Tibial nerve (tissue), 4 donors: Measurements from ENCODE around the gene ITGA11. TPM values are rescaled to one million over a fixed set of nuclear protein-coding genes. Genes with fewer than 3 reads are reported as not detected.
A peak's percentile ranks its signal among the peaks of the same experiment; 100 is the strongest.

Experiments
- DNase-seq, 2 donors: peaks; one replicate each; pipeline ENCODE4 v3.0.0-alpha.2; 2019; ENCODE audit warnings: low spot score in 2 of 2
- H3K27ac ChIP-seq, 4 donors: fragments of 200-600 bp; sonication (generic) in 3 of 4; one replicate each; pipeline ENCODE4 v1.5.1; 2017 to 2019; ENCODE audit warnings: mild to moderate bottlenecking in 1 of 4
- H3K27me3 ChIP-seq, 2 donors: fragments of 200-600 bp; sonication (generic) in 1 of 2; one replicate each; pipeline versions ENCODE4 v1.5.1 to v1.6.0; 2017 to 2019
- H3K36me3 ChIP-seq, 3 donors: fragments of 200-600 bp; sonication (generic); one replicate each; pipeline ENCODE4 v1.5.1; 2018 to 2019
- H3K4me1 ChIP-seq, 4 donors: fragments of 200-600 bp; sonication (generic) in 3 of 4; one replicate each; pipeline ENCODE4 v1.5.1; 2017 to 2019
- H3K4me3 ChIP-seq, 4 donors: fragments of 200-600 bp; sonication (generic) in 3 of 4; one replicate each; pipeline ENCODE4 v1.5.1; 2017 to 2019; ENCODE audit warnings: mild to moderate bottlenecking in 1 of 4, moderate library complexity in 1 of 4
- H3K9me3 ChIP-seq, 4 donors: fragments of 200-600 bp; sonication (generic) in 3 of 4; one replicate each; pipeline ENCODE4 v1.5.1; 2017 to 2019
- EP300 ChIP-seq, 2 donors: sonication (generic); formaldehyde crosslinking; IDR thresholded peaks; one replicate each; pipeline ENCODE4 v1.6.1; 2017; ENCODE audit warnings: antibody characterized with exemption in 2 of 2, mild to moderate bottlenecking in 1 of 2
- POLR2A ChIP-seq, 2 donors: fragments of 450-650 bp; IDR thresholded peaks; one replicate each; pipeline ENCODE4 v1.6.1; 2017; ENCODE audit warnings: antibody characterized with exemption in 2 of 2, mild to moderate bottlenecking in 2 of 2, moderate library complexity in 2 of 2
- WGBS, 2 donors: methylation state at CpG; one replicate each; pipeline ENCODE4 v1.1.5; 2018; 5-methylcytosine and 5-hydroxymethylcytosine counted together
- total RNA-seq, 4 donors: library from RNA; depleted of rRNA; stranded (reverse); fragments of >200 nt; gene quantifications; one replicate each; pipeline ENCODE4 v1.1.0, GENCODE V29; 2016
- TF ChIP-seq, protein P1 (sequence below), 5 experiments: fragments of 200-600 bp in 3 of 5; fragments of 450-650 bp in 2 of 5; sonication (generic) in 3 of 5; IDR thresholded peaks; one replicate each; pipeline ENCODE4 v1.5.1; 2016 to 2019; ENCODE audit warnings: antibody characterized with exemption in 5 of 5, mild to moderate bottlenecking in 3 of 5, moderate library complexity in 2 of 5

Gene ITGA11
- total RNA-seq, 4 donors from 2014 or later, result 2.7 to 12.1 (median 6.9) TPM

DNA sequence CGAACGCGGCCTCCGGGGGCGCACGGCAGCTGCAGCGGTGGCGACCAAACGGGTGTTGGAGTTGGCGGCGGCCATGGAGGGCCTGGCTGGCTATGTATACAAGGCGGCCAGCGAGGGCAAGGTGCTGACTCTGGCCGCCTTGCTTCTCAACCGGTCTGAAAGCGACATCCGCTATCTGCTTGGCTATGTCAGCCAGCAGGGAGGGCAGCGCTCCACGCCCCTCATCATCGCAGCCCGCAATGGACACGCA lies 153.7 kb downstream of the ITGA11 start:
- Histone ChIP-seq H3K9me3 (no peaks in the 10 kb centered on the region), H3K27me3 (no peaks in the 10 kb centered on the region), H3K36me3 (no peaks in the 10 kb centered on the region), H3K27ac (peak overlapping the region; percentile 96 to 99 (median 98)), H3K4me3 (peak overlapping the region; percentile 61 to 99 (median 86)), H3K4me1 (peaks cover 0 to 57% (median 39%) of the 10 kb centered on the region in 4 donors)
- DNase-seq, result no peak
- TF ChIP-seq, protein P1, sequence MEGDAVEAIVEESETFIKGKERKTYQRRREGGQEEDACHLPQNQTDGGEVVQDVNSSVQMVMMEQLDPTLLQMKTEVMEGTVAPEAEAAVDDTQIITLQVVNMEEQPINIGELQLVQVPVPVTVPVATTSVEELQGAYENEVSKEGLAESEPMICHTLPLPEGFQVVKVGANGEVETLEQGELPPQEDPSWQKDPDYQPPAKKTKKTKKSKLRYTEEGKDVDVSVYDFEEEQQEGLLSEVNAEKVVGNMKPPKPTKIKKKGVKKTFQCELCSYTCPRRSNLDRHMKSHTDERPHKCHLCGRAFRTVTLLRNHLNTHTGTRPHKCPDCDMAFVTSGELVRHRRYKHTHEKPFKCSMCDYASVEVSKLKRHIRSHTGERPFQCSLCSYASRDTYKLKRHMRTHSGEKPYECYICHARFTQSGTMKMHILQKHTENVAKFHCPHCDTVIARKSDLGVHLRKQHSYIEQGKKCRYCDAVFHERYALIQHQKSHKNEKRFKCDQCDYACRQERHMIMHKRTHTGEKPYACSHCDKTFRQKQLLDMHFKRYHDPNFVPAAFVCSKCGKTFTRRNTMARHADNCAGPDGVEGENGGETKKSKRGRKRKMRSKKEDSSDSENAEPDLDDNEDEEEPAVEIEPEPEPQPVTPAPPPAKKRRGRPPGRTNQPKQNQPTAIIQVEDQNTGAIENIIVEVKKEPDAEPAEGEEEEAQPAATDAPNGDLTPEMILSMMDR (IDR thresholded peaks at IDR 0.05), result peak in 2 of 5 experiments; percentile 15 to 16
- TF ChIP-seq POLR2A (IDR thresholded peaks at IDR 0.05) (no peak), EP300 (IDR thresholded peaks at IDR 0.05) (no peak)
- WGBS, 2 donors, result 0% methylated on average over 9 to 21 of the region's 22 CpGs

GRCh38 chr15:68277603-68278344 lies 154.2 kb downstream of the ITGA11 start, which contains the start of gene FEM1B:
Gene FEM1B (plus strand): TSS chr15:68277745. CDS start chr15:68278418, 673 bp downstream.
- 1% methylated on average over 39 to 48 of the region's 85 CpGs for WGBS, 2 donors
- no peaks in the 10 kb centered on the region for H3K36me3 ChIP-seq
- peak within 1 kb of the TSS; percentile 61 to 99 (median 86) for H3K4me3 ChIP-seq
- H3K27ac ChIP-seq, result peak within 1 kb of the TSS; percentile 96 to 99 (median 98)
- H3K9me3 ChIP-seq, result no peaks in the 10 kb centered on the region
- peak; percentile 75 to 97 for TF ChIP-seq EP300 (IDR thresholded peaks at IDR 0.05)
- TF ChIP-seq POLR2A (IDR thresholded peaks at IDR 0.05), result peak; percentile 74 to 78
- TF ChIP-seq, protein P1 (IDR thresholded peaks at IDR 0.05), result peak in 2 of 5 experiments; percentile 25 to 39
- H3K27me3 ChIP-seq, result no peaks in the 10 kb centered on the region
- peak; percentile 77 to 82 for DNase-seq
- peaks cover 0 to 57% (median 35%) of the 10 kb centered on the region in 4 donors for H3K4me1 ChIP-seq

DNA sequence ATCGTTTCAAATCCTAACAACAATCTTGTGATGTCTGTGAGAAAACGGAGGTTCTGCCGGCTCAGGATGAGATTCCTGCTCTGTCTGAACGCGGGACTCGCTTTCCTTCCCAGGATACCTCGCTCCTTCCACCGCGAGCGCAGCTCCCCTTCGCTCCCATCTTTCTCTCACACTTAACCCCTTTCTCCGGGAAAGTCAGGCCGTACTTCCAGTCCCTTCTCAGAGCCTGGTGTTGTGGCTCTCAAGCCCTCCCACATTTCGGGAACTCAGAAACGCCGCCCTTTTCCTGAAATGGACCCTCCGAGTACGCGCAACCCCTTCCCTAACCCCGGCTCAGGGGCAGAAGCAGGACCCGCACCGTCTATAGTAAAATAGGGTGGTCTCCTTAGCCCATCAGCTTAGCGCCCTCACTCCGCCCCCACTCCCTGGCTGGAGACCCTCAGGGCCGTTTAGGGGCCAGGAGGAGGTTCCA lies 154.8 kb downstream of the ITGA11 start:
- Histone ChIP-seq H3K9me3 (no peaks in the 10 kb centered on the region), H3K27me3 (no peaks in the 10 kb centered on the region), H3K4me1 (peaks cover 0 to 57% (median 29%) of the 10 kb centered on the region in 4 donors), H3K27ac (peak overlapping the region; percentile 96 to 99 (median 98)), H3K36me3 (no peaks in the 10 kb centered on the region), H3K4me3 (peak overlapping the region; percentile 61 to 99 (median 86))
- 0 to 1% methylated on average over 19 to 25 of the region's 25 CpGs for WGBS, 2 donors
- no peak for DNase-seq
- no peak for TF ChIP-seq EP300 (IDR thresholded peaks at IDR 0.05)
- peak in 1 of 2 donors; percentile 26 for TF ChIP-seq POLR2A (IDR thresholded peaks at IDR 0.05)
- TF ChIP-seq, protein P1 (IDR thresholded peaks at IDR 0.05), result no peak

DNA sequence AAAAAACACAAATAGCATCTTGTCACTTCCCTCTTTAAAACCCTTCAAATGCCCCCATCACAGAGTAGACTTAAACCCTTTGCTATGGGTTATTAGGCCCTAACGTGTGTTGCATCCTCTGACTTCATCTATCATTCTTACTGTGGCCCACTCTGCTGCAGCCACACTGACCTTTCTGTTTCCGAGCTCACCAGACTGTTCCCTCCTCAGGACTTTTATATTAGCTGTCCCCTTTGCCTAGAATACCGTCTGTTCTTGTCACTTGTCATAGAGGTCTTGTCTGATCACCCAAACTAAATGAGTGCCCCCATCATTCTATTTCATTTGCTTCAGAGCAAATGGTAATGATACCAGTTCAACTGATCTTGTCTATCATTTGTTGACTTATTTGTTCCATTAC lies 155.3 kb downstream of the ITGA11 start:
- TF ChIP-seq, protein P1 (IDR thresholded peaks at IDR 0.05), result no peak
- TF ChIP-seq POLR2A (IDR thresholded peaks at IDR 0.05) (no peak), EP300 (IDR thresholded peaks at IDR 0.05) (no peak)
- 11 to 18% methylated on average over 3 of the region's 3 CpGs for WGBS, 2 donors
- Histone ChIP-seq H3K4me3 (peak overlapping the region; percentile 61 to 99 (median 86)), H3K9me3 (no peaks in the 10 kb centered on the region), H3K27me3 (no peaks in the 10 kb centered on the region), H3K4me1 (peaks cover 0 to 57% (median 25%) of the 10 kb centered on the region in 4 donors), H3K36me3 (no peaks in the 10 kb centered on the region), H3K27ac (peak overlapping the region; percentile 96 to 99 (median 98))
- no peak for DNase-seq

GRCh38 chr15:68275165-68275746 lies 156.7 kb downstream of the ITGA11 start:
- H3K36me3 ChIP-seq, result no peaks in the 10 kb centered on the region
- DNase-seq, result no peak
- H3K27ac ChIP-seq, result peak overlapping the region in 2 of 4 donors; percentile 98 to 99
- H3K4me1 ChIP-seq, result peaks cover 0 to 50% (median 12%) of the 10 kb centered on the region in 4 donors
- no peak overlapping the region for H3K4me3 ChIP-seq
- H3K9me3 ChIP-seq, result no peaks in the 10 kb centered on the region
- no peak for TF ChIP-seq EP300 (IDR thresholded peaks at IDR 0.05)
- no peak for TF ChIP-seq POLR2A (IDR thresholded peaks at IDR 0.05)
- H3K27me3 ChIP-seq, result no peaks in the 10 kb centered on the region
- WGBS, 2 donors, result 77 to 79% methylated on average over 3 of the region's 3 CpGs
